Hepatocyte (in vitro differentiated cells): ENCODE data around the gene PGM2. TPM values are rescaled to one million over a fixed set of nuclear protein-coding genes. Genes with fewer than 3 reads are reported as not detected.

Experiments
- DNase-seq: peaks from one replicate; pipeline ENCODE4 v3.0.0-alpha.2; 2016; ENCODE audit warnings: low spot score
- H2AFZ ChIP-seq: fragments of 200-600 bp; sonication (generic); 2 replicates; pipeline ENCODE4 v1.6.0; 2016; ENCODE audit warnings: antibody characterized with exemption, mild to moderate bottlenecking
- H3K27ac ChIP-seq: fragments of 200-600 bp; sonication (generic); 2 replicates; pipeline ENCODE4 v1.5.1; 2016; ENCODE audit warnings: mild to moderate bottlenecking
- H3K27me3 ChIP-seq: fragments of 200-600 bp; sonication (generic); 2 replicates; pipeline ENCODE4 v1.6.1; 2016
- H3K36me3 ChIP-seq: fragments of 200-600 bp; sonication (generic); replicated peaks from 2 replicates; pipeline ENCODE4 v1.5.1; 2016; ENCODE audit warnings: low read depth; ENCODE audit not compliant: insufficient read depth
- H3K4me1 ChIP-seq: fragments of 200-600 bp; sonication (generic); 2 replicates; pipeline ENCODE4 v1.5.1; 2016; ENCODE audit warnings: mild to moderate bottlenecking, moderate library complexity; ENCODE audit not compliant: insufficient read depth
- H3K4me2 ChIP-seq: fragments of 200-600 bp; sonication (generic); 2 replicates; pipeline ENCODE4 v1.6.0; 2016
- H3K4me3 ChIP-seq: fragments of 200-600 bp; sonication (generic); 2 replicates; pipeline ENCODE4 v1.5.1; 2016; ENCODE audit warnings: mild to moderate bottlenecking
- H3K79me2 ChIP-seq: fragments of 200-600 bp; sonication (generic); 2 replicates; pipeline ENCODE4 v1.6.0; 2017; ENCODE audit warnings: mild to moderate bottlenecking
- H3K9me2 ChIP-seq: fragments of 200-600 bp; sonication (generic); replicated peaks from 2 replicates; pipeline ENCODE4 v1.6.0; 2017; ENCODE audit warnings: mild to moderate bottlenecking; ENCODE audit not compliant: insufficient read depth
- H3K9me3 ChIP-seq: fragments of 200-600 bp; sonication (generic); 2 replicates; pipeline ENCODE4 v1.5.1; 2016; ENCODE audit warnings: low read depth, mild to moderate bottlenecking
- H4K20me1 ChIP-seq: fragments of 200-600 bp; sonication (generic); 2 replicates; pipeline ENCODE4 v1.6.0; 2016; ENCODE audit warnings: mild to moderate bottlenecking; ENCODE audit not compliant: insufficient read depth, poor library complexity, severe bottlenecking
- EZH2 ChIP-seq: fragments of 200-600 bp; sonication (generic); IDR thresholded peaks from 2 replicates; pipeline ENCODE4 v1.6.1; 2016; ENCODE audit warnings: antibody characterized with exemption, mild to moderate bottlenecking, borderline replicate concordance
- EZH2phosphoT487 ChIP-seq: fragments of 200-600 bp; sonication (generic); IDR thresholded peaks from one replicate; pipeline ENCODE4 v1.6.1; 2018; ENCODE audit warnings: antibody characterized with exemption, mild to moderate bottlenecking, low read depth, moderate library complexity; ENCODE audit not compliant: unreplicated experiment, severe bottlenecking
- WGBS: methylation state at CpG from one replicate; pipeline ENCODE4 v1.1.6; 2016; ENCODE audit warnings: low lambda C conversion rate; ENCODE audit errors: missing lambda C conversion rate; 5-methylcytosine and 5-hydroxymethylcytosine counted together
- polyA plus RNA-seq: library from polyadenylated mRNA; unstranded; fragments of >200 nt; fragmentation: Nextera tagmentation; extraction: Ambion mirVana; gene quantifications from 2 replicates; pipeline ENCODE4 v1.2.1, GENCODE V29; 2016
- total RNA-seq: library from RNA; depleted of rRNA; stranded (reverse); fragments of >200 nt; gene quantifications from 2 replicates; pipeline ENCODE4 v1.2.3, GENCODE V29; 2014
- TF ChIP-seq, protein P1 (sequence below): fragments of 200-600 bp; sonication (generic); IDR thresholded peaks from 2 replicates; pipeline ENCODE4 v1.5.1; 2016; ENCODE audit warnings: antibody characterized with exemption, mild to moderate bottlenecking; ENCODE audit not compliant: poor library complexity

The PGM2 gene
- total and polyA plus RNA-seq, 2 experiments from 2014 or later = 11.2 to 28.2 TPM

DNA sequence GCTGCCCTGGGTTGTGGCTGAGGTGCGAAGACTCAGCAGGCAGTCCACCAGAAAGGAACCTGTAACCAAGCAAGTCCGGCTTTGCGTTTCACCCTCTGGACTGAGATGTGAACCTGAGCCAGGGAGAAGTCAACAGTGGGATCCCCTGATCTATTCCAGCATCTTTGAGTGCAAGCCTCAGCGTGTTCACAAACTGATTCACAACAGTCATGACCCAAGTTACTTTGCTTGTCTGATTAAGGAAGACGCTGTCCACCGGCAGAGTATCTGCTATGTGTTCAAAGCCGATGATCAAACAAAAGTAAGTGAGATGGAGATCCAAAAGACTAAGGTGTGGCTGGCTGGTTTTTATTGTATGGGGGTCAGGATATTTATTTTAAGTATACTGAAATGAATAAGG is 75.7 kb downstream of the PGM2 start:
- Histone ChIP-seq H4K20me1 (no peaks in the 10 kb centered on the region), H3K9me3 (no peaks in the 10 kb centered on the region), H3K4me3 (no peak overlapping the region), H3K9me2 (no peaks in the 10 kb centered on the region), H2AFZ (no peak overlapping the region), H3K27ac (no peak overlapping the region), H3K79me2 (no peaks in the 10 kb centered on the region), H3K27me3 (peaks cover 5% of the 10 kb centered on the region), H3K4me1 (no peaks in the 10 kb centered on the region), H3K36me3 (no peaks in the 10 kb centered on the region), H3K4me2 (no peak overlapping the region)
- 77% methylated on average over 7 of the region's 7 CpGs for WGBS
- no peak for DNase-seq
- TF ChIP-seq, protein P1, sequence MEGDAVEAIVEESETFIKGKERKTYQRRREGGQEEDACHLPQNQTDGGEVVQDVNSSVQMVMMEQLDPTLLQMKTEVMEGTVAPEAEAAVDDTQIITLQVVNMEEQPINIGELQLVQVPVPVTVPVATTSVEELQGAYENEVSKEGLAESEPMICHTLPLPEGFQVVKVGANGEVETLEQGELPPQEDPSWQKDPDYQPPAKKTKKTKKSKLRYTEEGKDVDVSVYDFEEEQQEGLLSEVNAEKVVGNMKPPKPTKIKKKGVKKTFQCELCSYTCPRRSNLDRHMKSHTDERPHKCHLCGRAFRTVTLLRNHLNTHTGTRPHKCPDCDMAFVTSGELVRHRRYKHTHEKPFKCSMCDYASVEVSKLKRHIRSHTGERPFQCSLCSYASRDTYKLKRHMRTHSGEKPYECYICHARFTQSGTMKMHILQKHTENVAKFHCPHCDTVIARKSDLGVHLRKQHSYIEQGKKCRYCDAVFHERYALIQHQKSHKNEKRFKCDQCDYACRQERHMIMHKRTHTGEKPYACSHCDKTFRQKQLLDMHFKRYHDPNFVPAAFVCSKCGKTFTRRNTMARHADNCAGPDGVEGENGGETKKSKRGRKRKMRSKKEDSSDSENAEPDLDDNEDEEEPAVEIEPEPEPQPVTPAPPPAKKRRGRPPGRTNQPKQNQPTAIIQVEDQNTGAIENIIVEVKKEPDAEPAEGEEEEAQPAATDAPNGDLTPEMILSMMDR = no peak
- TF ChIP-seq EZH2 (no peak), EZH2phosphoT487 (no peak)

DNA sequence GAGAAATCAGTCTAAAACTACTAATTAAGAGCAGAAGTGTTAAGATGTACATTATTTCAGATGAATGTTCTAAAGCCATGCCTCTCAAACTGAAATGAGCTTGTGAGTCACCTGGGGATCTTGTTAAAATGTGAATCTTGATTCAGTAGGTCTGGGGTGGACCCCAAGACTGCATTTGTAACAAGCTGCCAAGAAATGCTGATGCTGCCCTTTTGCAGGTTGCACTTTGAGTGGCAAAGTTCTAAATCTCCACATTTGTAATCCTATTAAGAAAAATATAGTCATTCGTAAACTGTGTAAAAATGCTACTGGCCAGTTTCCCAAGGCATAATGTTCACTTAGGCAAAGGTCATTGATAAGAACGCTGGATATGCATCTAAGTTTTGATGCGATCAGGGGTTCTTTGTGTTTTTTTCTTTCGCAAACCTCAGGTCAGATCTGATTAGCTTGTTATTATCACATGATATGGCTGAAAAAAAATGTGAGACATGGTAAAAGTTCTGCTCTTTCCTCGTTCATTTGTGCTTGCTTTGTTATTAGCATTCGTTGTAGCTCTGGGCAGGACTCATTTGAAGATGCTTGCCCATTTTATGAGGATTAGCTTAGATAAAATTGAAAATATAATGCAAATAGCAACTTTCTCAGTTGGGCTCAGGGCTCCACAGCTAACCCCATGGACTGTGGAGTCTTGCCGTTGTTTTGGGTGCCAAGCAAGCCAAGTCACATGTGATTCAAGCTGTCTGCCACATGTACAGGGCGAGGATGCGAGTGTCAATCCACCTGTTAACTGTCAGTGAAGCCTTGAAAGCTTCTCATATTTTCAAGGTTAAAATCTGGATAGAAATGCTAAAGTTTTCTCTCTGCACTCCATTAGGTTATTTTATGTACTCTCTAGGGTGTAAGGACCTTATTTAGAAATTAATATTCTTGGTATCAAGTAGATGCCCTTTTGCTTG is 76.5 kb downstream of the PGM2 start:
- Histone ChIP-seq H3K4me2 (no peak overlapping the region), H3K36me3 (no peaks in the 10 kb centered on the region), H3K9me2 (no peaks in the 10 kb centered on the region), H3K27me3 (no peaks in the 10 kb centered on the region), H3K4me3 (no peak overlapping the region), H3K9me3 (no peaks in the 10 kb centered on the region), H3K4me1 (no peaks in the 10 kb centered on the region), H4K20me1 (no peaks in the 10 kb centered on the region), H3K79me2 (no peaks in the 10 kb centered on the region), H3K27ac (no peak overlapping the region), H2AFZ (no peak overlapping the region)
- WGBS = 81% methylated on average over 9 of the region's 9 CpGs
- TF ChIP-seq EZH2 (no peak), EZH2phosphoT487 (no peak)
- TF ChIP-seq, protein P1 = no peak
- no peak for DNase-seq

DNA sequence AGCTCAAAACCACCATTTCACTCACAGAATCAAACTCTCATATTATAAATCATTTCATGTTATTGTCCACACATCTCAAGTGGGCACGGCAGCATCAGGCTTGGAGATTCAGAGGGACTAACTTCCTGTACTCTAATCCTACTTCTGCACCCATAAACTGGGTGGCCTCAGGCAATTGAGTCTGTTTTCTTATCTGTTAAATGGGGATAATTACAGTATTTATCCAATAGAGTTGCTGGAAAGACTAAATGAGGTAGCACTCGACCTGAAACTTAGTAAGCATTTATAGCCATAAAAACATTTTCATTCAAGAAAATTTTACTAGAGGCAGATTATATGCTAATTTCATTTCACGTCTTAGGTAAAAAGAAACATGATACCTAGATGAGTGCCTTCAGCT is 77.4 kb downstream of the PGM2 start:
- Histone ChIP-seq H2AFZ (no peak overlapping the region), H3K9me3 (no peaks in the 10 kb centered on the region), H3K36me3 (no peaks in the 10 kb centered on the region), H3K27me3 (no peaks in the 10 kb centered on the region), H3K4me3 (no peak overlapping the region), H3K9me2 (no peaks in the 10 kb centered on the region), H3K4me1 (no peaks in the 10 kb centered on the region), H4K20me1 (no peaks in the 10 kb centered on the region), H3K79me2 (no peaks in the 10 kb centered on the region), H3K27ac (no peak overlapping the region), H3K4me2 (no peak overlapping the region)
- 62% methylated on average over 3 of the region's 3 CpGs for WGBS
- TF ChIP-seq EZH2phosphoT487 (no peak), EZH2 (no peak)
- TF ChIP-seq, protein P1 = no peak
- no peak for DNase-seq
